Astrocyte of the spinal cord (primary cell): ENCODE measurements around the gene STK11IP.

Source experiments
- DNase-seq: peaks from one replicate; pipeline ENCODE4 v3.0.0; 2011; ENCODE audit warnings: low read depth, low spot score
- H3K4me3 ChIP-seq: 2 replicates; pipeline ENCODE4 v1.5.1; 2011; ENCODE audit warnings: low read depth, mild to moderate bottlenecking, low read length, moderate library complexity
- in situ Hi-C: cut with HindIII; loops from 2 replicates; pipeline ENCODE4 v1.10.0; 2017; ENCODE audit warnings: low sequenced_read_pairs
- TF ChIP-seq, protein P1 (sequence below): IDR thresholded peaks from 2 replicates; pipeline ENCODE4 v1.5.1; 2012; ENCODE audit warnings: low read depth, mild to moderate bottlenecking, low read length, inconsistent platforms

STK11IP gene

DNA sequence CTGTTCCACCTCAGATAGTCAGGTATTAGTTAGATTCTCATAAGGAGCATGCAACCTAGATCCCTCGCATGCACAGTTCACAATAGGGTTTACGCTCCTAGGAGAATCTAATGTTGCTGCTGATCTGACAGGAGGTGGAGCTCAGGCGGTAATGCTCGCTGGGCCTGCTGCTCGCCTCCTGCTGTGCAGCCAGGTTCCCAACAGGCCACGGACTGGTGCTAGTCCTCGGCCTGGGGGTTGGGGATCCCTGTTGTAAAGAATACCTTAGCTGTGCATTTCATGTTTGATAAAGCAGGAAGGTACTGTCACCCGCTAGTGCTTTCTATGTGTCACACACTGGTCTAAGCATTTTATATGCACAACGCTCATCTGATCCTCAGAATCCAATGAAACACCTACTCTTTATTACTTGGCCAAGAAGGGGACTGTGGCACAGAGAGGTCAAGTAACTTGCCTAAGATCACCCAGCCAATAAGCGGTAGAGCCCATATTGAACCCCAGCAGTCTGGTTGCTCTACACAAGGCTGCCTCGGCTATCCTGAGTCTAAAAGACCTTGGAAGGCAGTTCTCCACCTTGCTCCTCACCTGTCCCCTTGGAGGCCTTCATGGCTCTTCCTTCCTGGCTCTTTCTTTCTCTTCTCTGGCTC lies 65.6 kb downstream of the STK11IP start:
- no peak for DNase-seq
- H3K4me3 ChIP-seq = no peak overlapping the region
- TF ChIP-seq, protein P1, sequence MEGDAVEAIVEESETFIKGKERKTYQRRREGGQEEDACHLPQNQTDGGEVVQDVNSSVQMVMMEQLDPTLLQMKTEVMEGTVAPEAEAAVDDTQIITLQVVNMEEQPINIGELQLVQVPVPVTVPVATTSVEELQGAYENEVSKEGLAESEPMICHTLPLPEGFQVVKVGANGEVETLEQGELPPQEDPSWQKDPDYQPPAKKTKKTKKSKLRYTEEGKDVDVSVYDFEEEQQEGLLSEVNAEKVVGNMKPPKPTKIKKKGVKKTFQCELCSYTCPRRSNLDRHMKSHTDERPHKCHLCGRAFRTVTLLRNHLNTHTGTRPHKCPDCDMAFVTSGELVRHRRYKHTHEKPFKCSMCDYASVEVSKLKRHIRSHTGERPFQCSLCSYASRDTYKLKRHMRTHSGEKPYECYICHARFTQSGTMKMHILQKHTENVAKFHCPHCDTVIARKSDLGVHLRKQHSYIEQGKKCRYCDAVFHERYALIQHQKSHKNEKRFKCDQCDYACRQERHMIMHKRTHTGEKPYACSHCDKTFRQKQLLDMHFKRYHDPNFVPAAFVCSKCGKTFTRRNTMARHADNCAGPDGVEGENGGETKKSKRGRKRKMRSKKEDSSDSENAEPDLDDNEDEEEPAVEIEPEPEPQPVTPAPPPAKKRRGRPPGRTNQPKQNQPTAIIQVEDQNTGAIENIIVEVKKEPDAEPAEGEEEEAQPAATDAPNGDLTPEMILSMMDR = no peak
- in situ Hi-C loops = no loop called here

DNA sequence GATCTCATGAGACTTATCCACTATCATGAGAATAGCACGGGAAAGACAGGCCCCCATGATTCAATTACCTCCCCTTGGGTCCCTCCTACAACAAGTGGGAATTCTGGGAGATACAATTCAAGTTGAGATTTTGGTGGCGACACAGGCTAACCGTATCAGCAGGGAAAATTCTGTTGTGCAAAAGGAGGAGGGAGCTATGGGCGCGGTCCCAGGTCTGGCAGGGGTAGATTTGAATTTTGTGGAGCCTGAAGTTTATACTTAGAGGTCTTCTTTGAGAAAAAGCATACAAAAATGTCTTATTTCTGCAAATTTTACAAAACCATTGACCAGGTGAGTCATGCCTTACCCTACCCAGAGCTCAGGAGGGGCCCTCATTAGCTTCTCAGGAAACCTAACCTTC lies 66.4 kb downstream of the STK11IP start:
- DNase-seq = no peak
- in situ Hi-C loops = no loop called here
- TF ChIP-seq, protein P1 = no peak
- H3K4me3 ChIP-seq = no peak overlapping the region

- TF ChIP-seq, protein P1 = no peak
- in situ Hi-C loops = no loop called here
- no peak for DNase-seq
- no peak overlapping the region for H3K4me3 ChIP-seq
Measured at GRCh38 chr2:219664944-219665343, 67.3 kb downstream of the STK11IP start.

DNA sequence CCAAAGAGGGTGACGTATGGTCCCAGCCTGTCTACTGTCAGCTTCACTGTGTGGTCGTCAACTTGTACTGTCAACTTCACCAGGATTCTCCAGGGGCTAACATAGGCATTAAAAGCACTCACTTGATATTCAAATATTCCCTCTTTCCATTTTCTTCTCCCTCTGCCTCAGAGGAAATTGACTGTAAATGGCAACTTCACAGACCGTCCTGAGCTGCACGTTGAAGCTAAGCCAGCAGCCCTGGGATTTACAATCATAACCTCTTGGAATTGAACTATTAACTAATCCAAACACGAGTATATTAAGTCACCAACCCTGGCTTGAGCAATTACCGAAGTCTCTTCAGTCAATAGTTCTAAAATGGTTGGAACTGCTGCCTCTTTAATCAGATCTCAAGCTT lies 68.3 kb downstream of the STK11IP start:
- in situ Hi-C loops = no loop called here
- TF ChIP-seq, protein P1 = no peak
- H3K4me3 ChIP-seq = no peak overlapping the region
- no peak for DNase-seq
